Spleen (tissue), 11 donors: ENCODE data around the gene LMX1A. TPM values are rescaled to one million over a fixed set of nuclear protein-coding genes. Genes with fewer than 3 reads are reported as not detected.

Experiments used
- DNase-seq: peaks from one replicate; pipeline ENCODE4 v3.0.0-alpha.2; 2020
- H3K27ac ChIP-seq, 8 donors: fragments of 200-600 bp; sonication (generic) in 7 of 8; 1 replicate in 4 of 8; 2 replicates in 4 of 8; pipeline versions ENCODE4 v1.5.0 to v1.8.0; 2016 to 2021; ENCODE audit warnings: inconsistent platforms in 4 of 8, mild to moderate bottlenecking in 4 of 8, moderate library complexity in 1 of 8
- H3K27me3 ChIP-seq, 7 donors: fragments of 200-600 bp; sonication (generic) in 6 of 7; replicated peaks in 1 of 7; 1 replicate in 4 of 7; 2 replicates in 3 of 7; pipeline versions ENCODE4 v1.5.0 to v1.8.0; 2016 to 2021; ENCODE audit warnings: inconsistent platforms in 3 of 7, mild to moderate bottlenecking in 1 of 7
- H3K36me3 ChIP-seq, 6 donors: fragments of 200-600 bp; sonication (generic) in 5 of 6; 1 replicate in 4 of 6; 2 replicates in 2 of 6; pipeline versions ENCODE4 v1.5.0 to v1.8.0; 2016 to 2021; ENCODE audit warnings: inconsistent platforms in 2 of 6
- H3K4me1 ChIP-seq, 6 donors: fragments of 200-600 bp; sonication (generic) in 5 of 6; 1 replicate in 3 of 6; 2 replicates in 3 of 6; pipeline versions ENCODE4 v1.5.0 to v1.8.0; 2016 to 2021; ENCODE audit warnings: inconsistent platforms in 3 of 6
- H3K4me3 ChIP-seq, 8 donors: fragments of 200-600 bp; sonication (generic) in 7 of 8; 1 replicate in 4 of 8; 2 replicates in 4 of 8; pipeline versions ENCODE4 v1.5.0 to v1.8.0; 2016 to 2021; ENCODE audit warnings: inconsistent platforms in 4 of 8, mild to moderate bottlenecking in 4 of 8, moderate library complexity in 2 of 8
- H3K9me3 ChIP-seq, 8 donors: fragments of 200-600 bp; sonication (generic) in 7 of 8; 1 replicate in 4 of 8; 2 replicates in 4 of 8; pipeline versions ENCODE4 v1.5.0 to v1.8.0; 2016 to 2021; ENCODE audit warnings: inconsistent platforms in 4 of 8
- CTCF ChIP-seq, 11 experiments: fragments of 200-600 bp in 7 of 11; fragments of 450-650 bp in 4 of 11; sonication (generic) in 4 of 11; IDR thresholded peaks in 8 of 11; conservative IDR thresholded peaks in 3 of 11; 1 replicate in 7 of 11; 2 replicates in 4 of 11; pipeline versions ENCODE4 v1.4.0 to v1.8.0; 2016 to 2021; ENCODE audit warnings: antibody characterized with exemption in 11 of 11, inconsistent platforms in 4 of 11, mild to moderate bottlenecking in 1 of 11
- POLR2A ChIP-seq, 3 donors: fragments of 450-650 bp; IDR thresholded peaks; one replicate each; pipeline ENCODE4 v1.5.1; 2017; ENCODE audit warnings: antibody characterized with exemption in 3 of 3, mild to moderate bottlenecking in 1 of 3
- POLR2AphosphoS5 ChIP-seq, 3 donors: sonication (generic); formaldehyde crosslinking; IDR thresholded peaks; one replicate each; pipeline ENCODE4 v1.5.1; 2017; ENCODE audit warnings: antibody characterized with exemption in 3 of 3
- WGBS, 5 donors: extraction: QIAGEN DNeasy Blood & Tissue Kit in 3 of 5; methylation state at CpG; one replicate each; pipeline versions ENCODE4 v1.1.5 to v1.1.7; 2013 to 2018; 5-methylcytosine and 5-hydroxymethylcytosine counted together
- intact Hi-C: fragments of 100-400 bp; cut with DNase I; formaldehyde crosslinking; loops from one replicate; pipeline ENCODE4 v1.15.0; 2023; ENCODE audit warnings: low total_unique reads
- polyA plus RNA-seq, 3 donors: library from polyadenylated mRNA; stranded (reverse); fragments of 200-250 nt; gene quantifications; one replicate each; pipeline ENCODE4 v1.2.1, GENCODE V29; 2013
- total RNA-seq, 7 donors: library from RNA; depleted of rRNA in 3 of 7; stranded (reverse); fragments of >200 nt in 3 of 7; fragmentation: NEBNext Ultra II Directional in 4 of 7; extraction: Animal tissue kit (Norgen Biotek cat#: 25700) in 4 of 7; gene quantifications; one replicate each; pipeline versions ENCODE4 v1.1.0 to v1.2.1, GENCODE V29; 2016 to 2021
- donor health status: healthy with polysubstance abuse.
- donor health status: DM: no; HTN: no; CAD: no; lungs with moderate emphysema.
- donor health status: DM: no; HTN: no; CAD: no.
- donor health status: Bipolar disorder and iron deficiency.
- donor health status: healthy.
- donor health status: DM: no; HTN: no; CAD: no.
- donor health status: DM: yes; HTN: yes; CAD: no.

LMX1A gene
- total and polyA plus RNA-seq, 10 donors: not detected

- Histone ChIP-seq H3K9me3 (peaks cover 0 to 3% (median 0%) of the 10 kb centered on the region in 8 donors), H3K4me1 (no peaks in the 10 kb centered on the region), H3K4me3 (no peak overlapping the region), H3K27me3 (peaks cover 0 to 60% (median 0%) of the 10 kb centered on the region in 7 donors), H3K27ac (no peak overlapping the region), H3K36me3 (no peaks in the 10 kb centered on the region)
- intact Hi-C loops: no loop called here
- TF ChIP-seq CTCF (IDR thresholded peaks at IDR 0.05 in 8 of 11, conservative IDR thresholded peaks at IDR 0.05 in 3 of 11): no peak
- TF ChIP-seq POLR2A (IDR thresholded peaks at IDR 0.05): no peak
- TF ChIP-seq POLR2AphosphoS5 (IDR thresholded peaks at IDR 0.05): no peak
- 81 to 90% (median 88%) methylated on average over 3 of the region's 3 CpGs for WGBS, 5 donors
- DNase-seq: no peak
These were observed 69.2 kb downstream of the LMX1A start for GRCh38 chr1:165287329-165287728.

- no peaks in the 10 kb centered on the region for H3K36me3 ChIP-seq
- H3K27ac ChIP-seq: no peak overlapping the region
- TF ChIP-seq POLR2A (IDR thresholded peaks at IDR 0.05) (no peak), POLR2AphosphoS5 (IDR thresholded peaks at IDR 0.05) (no peak), CTCF (IDR thresholded peaks at IDR 0.05 in 8 of 11, conservative IDR thresholded peaks at IDR 0.05 in 3 of 11) (no peak)
- DNase-seq: no peak
- H3K4me3 ChIP-seq: no peak overlapping the region
- 53 to 77% (median 62%) methylated on average over 10 of the region's 10 CpGs for WGBS, 5 donors
- no peaks in the 10 kb centered on the region for H3K9me3 ChIP-seq
- intact Hi-C loops: no loop called here
- H3K4me1 ChIP-seq: no peaks in the 10 kb centered on the region
- peaks cover 0 to 66% (median 0%) of the 10 kb centered on the region in 7 donors for H3K27me3 ChIP-seq
These were observed 72.1 kb downstream of the LMX1A start for GRCh38 chr1:165284454-165284853.

- no peak overlapping the region for H3K4me3 ChIP-seq
- H3K27me3 ChIP-seq: peaks cover 0 to 39% (median 0%) of the 10 kb centered on the region in 7 donors
- H3K27ac ChIP-seq: no peak overlapping the region
- intact Hi-C loops: no loop called here
- WGBS, 5 donors: 50 to 63% (median 54%) methylated on average over 3 of the region's 3 CpGs
- TF ChIP-seq POLR2AphosphoS5 (IDR thresholded peaks at IDR 0.05) (no peak), POLR2A (IDR thresholded peaks at IDR 0.05) (no peak), CTCF (IDR thresholded peaks at IDR 0.05 in 8 of 11, conservative IDR thresholded peaks at IDR 0.05 in 3 of 11) (no peak)
- H3K36me3 ChIP-seq: no peaks in the 10 kb centered on the region
- no peaks in the 10 kb centered on the region for H3K4me1 ChIP-seq
- no peaks in the 10 kb centered on the region for H3K9me3 ChIP-seq
- no peak for DNase-seq
These were observed 75.2 kb downstream of the LMX1A start for GRCh38 chr1:165281207-165281901.

- intact Hi-C loops: no loop called here
- Histone ChIP-seq H3K4me3 (no peak overlapping the region), H3K36me3 (no peaks in the 10 kb centered on the region), H3K4me1 (no peaks in the 10 kb centered on the region), H3K27me3 (peaks cover 0 to 24% (median 0%) of the 10 kb centered on the region in 7 donors), H3K9me3 (no peaks in the 10 kb centered on the region), H3K27ac (no peak overlapping the region)
- WGBS, 5 donors: 53 to 62% (median 59%) methylated on average over 9 of the region's 9 CpGs
- no peak for DNase-seq
- TF ChIP-seq CTCF (IDR thresholded peaks at IDR 0.05 in 8 of 11, conservative IDR thresholded peaks at IDR 0.05 in 3 of 11) (no peak), POLR2AphosphoS5 (IDR thresholded peaks at IDR 0.05) (no peak), POLR2A (IDR thresholded peaks at IDR 0.05) (no peak)
These were observed 76.6 kb downstream of the LMX1A start for GRCh38 chr1:165279882-165280281.
